GM21717 (cell line): ENCODE results near the gene THSD4.

ENCODE experiments used
- ATAC-seq: cut with Tn5 transposase; IDR thresholded peaks from one replicate; pipeline ENCODE4 v1.9.1; 2021; ENCODE audit warnings: mild to moderate bottlenecking, moderate library complexity; ENCODE audit not compliant: unreplicated experiment

Gene THSD4

GRCh38 chr15:71220828-71221227 lies 105.6 kb downstream of the THSD4 start:
- ATAC-seq = no peak

GRCh38 chr15:71221417-71221816 lies 106.1 kb downstream of the THSD4 start:
- ATAC-seq = no peak

- ATAC-seq = no peak
These were observed 108.2 kb downstream of the THSD4 start for GRCh38 chr15:71223516-71223915.

GRCh38 chr15:71224024-71224423 lies 108.8 kb downstream of the THSD4 start:
- no peak for ATAC-seq

GRCh38 chr15:71225851-71226250 lies 110.6 kb downstream of the THSD4 start:
- ATAC-seq = no peak

GRCh38 chr15:71226536-71227455 lies 111.5 kb downstream of the THSD4 start:
- ATAC-seq = no peak

GRCh38 chr15:71228403-71228802 lies 113.1 kb downstream of the THSD4 start:
- ATAC-seq = no peak

- no peak for ATAC-seq
These were observed 115.0 kb downstream of the THSD4 start for GRCh38 chr15:71230303-71230702.

GRCh38 chr15:71231758-71232157 lies 116.5 kb downstream of the THSD4 start:
- ATAC-seq = no peak

GRCh38 chr15:71232411-71232810 lies 117.1 kb downstream of the THSD4 start:
- no peak for ATAC-seq

GRCh38 chr15:71237456-71238188 lies 122.4 kb downstream of the THSD4 start:
- no peak for ATAC-seq

GRCh38 chr15:71238926-71239325 lies 123.7 kb downstream of the THSD4 start:
- ATAC-seq = no peak

- no peak for ATAC-seq
These were observed 124.5 kb downstream of the THSD4 start for GRCh38 chr15:71239592-71240364.

GRCh38 chr15:71242292-71242691 lies 127.0 kb downstream of the THSD4 start:
- no peak for ATAC-seq

GRCh38 chr15:71244250-71244649 lies 129.0 kb downstream of the THSD4 start:
- no peak for ATAC-seq

GRCh38 chr15:71245588-71245987 lies 130.3 kb downstream of the THSD4 start:
- no peak for ATAC-seq

GRCh38 chr15:71248386-71248785 lies 133.1 kb downstream of the THSD4 start:
- no peak for ATAC-seq

GRCh38 chr15:71249986-71250385 lies 134.7 kb downstream of the THSD4 start:
- ATAC-seq = no peak

- ATAC-seq = no peak
These were observed 135.8 kb downstream of the THSD4 start for GRCh38 chr15:71250936-71251583.

GRCh38 chr15:71251584-71252043 lies 136.3 kb downstream of the THSD4 start:
- no peak for ATAC-seq
